Nucleus accumbens (tissue), 56 donors: ENCODE results near the gene VAV2.
"Not testable (repeated sequence)": the region's sequence is repeated elsewhere in the genome, so short reads cannot be mapped to it uniquely, and the experiment has no call there.

Source experiments
- DNase-seq, 56 donors: peaks; one replicate each; lab custom pipeline; 2025; lab: John Stamatoyannopoulos, UW

The VAV2 gene

GRCh38 chr9:133971121-133971951, 20.8 kb downstream of the VAV2 start:
- no peak for DNase-seq

GRCh38 chr9:133970581-133971058, 21.5 kb downstream of the VAV2 start:
- DNase-seq = no peak

- no peak for DNase-seq
Measured at GRCh38 chr9:133969681-133970580, 22.2 kb downstream of the VAV2 start.

GRCh38 chr9:133968966-133969617, 23.0 kb downstream of the VAV2 start:
- DNase-seq = no peak

GRCh38 chr9:133968428-133968827, 23.7 kb downstream of the VAV2 start:
- DNase-seq = no peak

- no peak for DNase-seq
Measured at GRCh38 chr9:133967024-133967741, 24.9 kb downstream of the VAV2 start.

- DNase-seq = no peak
Measured at GRCh38 chr9:133964463-133964862, 27.7 kb downstream of the VAV2 start.

- no peak for DNase-seq
Measured at GRCh38 chr9:133963166-133963565, 29.0 kb downstream of the VAV2 start.

GRCh38 chr9:133962341-133962740, 29.8 kb downstream of the VAV2 start:
- DNase-seq = no peak

GRCh38 chr9:133961226-133962165, 30.6 kb downstream of the VAV2 start:
- DNase-seq = no peak

GRCh38 chr9:133960568-133961129, 31.5 kb downstream of the VAV2 start:
- DNase-seq = no peak

GRCh38 chr9:133959966-133960567, 32.1 kb downstream of the VAV2 start:
- no peak for DNase-seq

GRCh38 chr9:133959171-133959570, 33.0 kb downstream of the VAV2 start:
- no peak for DNase-seq

GRCh38 chr9:133958756-133959155, 33.4 kb downstream of the VAV2 start:
- no peak for DNase-seq

GRCh38 chr9:133957772-133958171, 34.4 kb downstream of the VAV2 start:
- not testable (repeated sequence) for DNase-seq

GRCh38 chr9:133957328-133957727, 34.8 kb downstream of the VAV2 start:
- no peak for DNase-seq

- no peak for DNase-seq
Measured at GRCh38 chr9:133956520-133957076, 35.5 kb downstream of the VAV2 start.

GRCh38 chr9:133955821-133956411, 36.2 kb downstream of the VAV2 start:
- no peak for DNase-seq
